ENCODE measurements around the gene ELFN2. TPM values are rescaled to one million over a fixed set of nuclear protein-coding genes. Genes with fewer than 3 reads are reported as not detected.

The ELFN2 gene
- total RNA-seq, 1 donor from 2014 or later: not detected

DNA sequence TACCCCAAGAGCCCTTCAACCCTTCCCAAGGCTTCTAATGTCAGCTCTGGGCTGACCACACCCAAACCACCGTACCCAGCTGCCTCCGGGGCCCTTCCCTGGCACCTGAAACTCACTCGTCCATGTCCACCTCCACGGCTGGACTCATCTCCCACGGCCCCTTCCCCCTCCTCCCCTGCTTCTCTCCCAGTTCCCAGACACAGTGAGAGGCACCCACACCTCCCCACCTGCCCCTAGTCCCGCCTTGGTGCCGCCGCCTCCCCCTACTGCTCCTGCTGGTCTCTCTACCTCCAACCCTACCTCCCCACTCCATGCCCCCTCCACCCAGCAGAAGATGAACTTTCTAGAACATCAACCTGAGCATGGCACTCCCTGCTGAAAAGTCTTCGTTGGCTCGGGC lies 39.5 kb downstream of the ELFN2 start:
- no peak for DNase-seq (ENCODE audit: low read depth in 2 of 2)

GRCh38 chr22:37386441-37386840 lies 40.8 kb downstream of the ELFN2 start:
- no peak for DNase-seq (ENCODE audit: low read depth in 2 of 2)

GRCh38 chr22:37384691-37385090 lies 42.6 kb downstream of the ELFN2 start:
- DNase-seq (ENCODE audit: low read depth in 2 of 2): no peak

- no peak for DNase-seq (ENCODE audit: low read depth in 2 of 2)
These were observed 43.9 kb downstream of the ELFN2 start for GRCh38 chr22:37383341-37383740.

DNA sequence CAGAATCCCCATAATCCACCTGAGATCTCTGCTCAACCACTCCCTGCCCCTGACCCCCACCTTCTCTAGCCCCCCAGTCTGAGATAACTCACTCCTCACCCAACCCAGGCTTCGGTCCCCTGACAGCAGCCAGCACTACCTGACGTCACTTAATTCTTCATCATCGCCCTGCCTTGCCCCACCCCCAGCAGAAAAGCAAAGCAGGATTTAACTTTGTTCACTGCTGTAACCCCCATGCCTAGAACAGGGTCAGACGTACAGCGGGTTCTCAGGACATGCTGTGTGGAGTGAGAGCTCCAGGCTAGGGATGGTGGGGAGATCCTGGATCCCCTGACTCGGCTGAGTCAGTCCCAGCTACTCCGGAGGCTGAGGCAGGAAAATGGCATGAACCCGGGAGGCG lies 45.8 kb downstream of the ELFN2 start:
- DNase-seq (ENCODE audit: low read depth in 2 of 2): no peak

DNA sequence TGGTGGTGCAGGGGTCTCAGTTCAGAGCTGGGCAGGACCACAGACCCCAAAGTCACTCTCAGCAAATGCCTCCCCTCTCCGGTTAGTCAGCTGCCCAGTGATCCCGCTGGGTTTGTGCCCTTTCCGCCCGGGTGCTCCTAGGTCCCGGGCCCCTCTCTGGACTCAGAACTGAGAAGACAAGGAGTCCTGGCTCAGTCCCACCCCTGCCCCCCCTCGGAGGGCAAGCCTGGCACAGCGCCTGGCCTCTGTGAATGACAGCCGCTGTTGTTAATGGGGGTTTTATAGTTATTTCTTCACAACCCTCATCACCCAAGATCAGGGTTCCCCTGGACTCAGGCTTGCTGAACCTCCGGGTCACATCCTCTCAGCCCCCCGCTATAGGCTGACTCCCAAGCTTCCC lies 47.6 kb downstream of the ELFN2 start:
- no peak for DNase-seq (ENCODE audit: low read depth in 2 of 2)

DNA sequence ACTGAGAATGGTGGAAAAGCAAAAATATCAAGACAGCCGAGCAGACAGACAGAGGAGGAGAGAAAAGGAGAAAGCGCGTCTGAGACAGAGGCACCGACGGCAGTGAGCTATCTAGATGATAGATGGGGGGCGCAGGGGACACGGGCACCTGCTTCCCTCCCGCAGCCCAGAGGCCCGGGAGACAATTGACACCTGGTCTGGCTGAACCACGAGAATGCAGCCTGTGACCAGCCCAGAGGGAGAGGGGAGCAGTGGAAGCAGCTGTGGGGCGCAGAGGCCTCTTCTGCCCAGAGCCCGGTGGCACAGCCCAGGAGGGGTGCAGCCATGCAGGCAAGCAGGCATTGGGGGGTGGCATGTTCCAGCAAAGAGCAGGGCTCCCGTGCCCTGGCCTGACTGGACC lies 48.2 kb downstream of the ELFN2 start:
- DNase-seq (ENCODE audit: low read depth in 2 of 2): no peak

DNA sequence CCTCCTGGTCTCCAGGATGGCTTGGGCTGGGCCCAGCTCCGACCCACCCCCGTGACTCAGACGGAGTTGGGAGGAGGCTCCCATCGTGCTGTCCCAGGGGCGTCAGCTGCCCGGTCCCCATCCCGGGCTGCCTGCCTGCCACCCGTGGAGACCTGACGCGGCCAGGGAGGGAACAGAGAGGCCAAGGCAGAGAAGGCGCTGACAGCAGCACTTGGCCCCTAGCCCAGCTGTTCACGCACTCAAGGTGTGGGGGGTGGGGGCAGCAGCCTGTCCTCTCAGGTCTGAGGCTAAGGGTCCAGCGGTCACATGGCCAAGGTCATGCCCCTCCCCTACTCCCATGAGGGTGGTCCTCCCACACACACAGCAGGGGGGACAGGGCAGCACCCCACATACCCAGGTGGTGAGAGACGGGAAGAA lies 48.6 kb downstream of the ELFN2 start:
- no peak for DNase-seq (ENCODE audit: low read depth in 2 of 2)

- DNase-seq (ENCODE audit: low read depth in 2 of 2): no peak
These were observed 49.4 kb downstream of the ELFN2 start for GRCh38 chr22:37377927-37378326.

DNA sequence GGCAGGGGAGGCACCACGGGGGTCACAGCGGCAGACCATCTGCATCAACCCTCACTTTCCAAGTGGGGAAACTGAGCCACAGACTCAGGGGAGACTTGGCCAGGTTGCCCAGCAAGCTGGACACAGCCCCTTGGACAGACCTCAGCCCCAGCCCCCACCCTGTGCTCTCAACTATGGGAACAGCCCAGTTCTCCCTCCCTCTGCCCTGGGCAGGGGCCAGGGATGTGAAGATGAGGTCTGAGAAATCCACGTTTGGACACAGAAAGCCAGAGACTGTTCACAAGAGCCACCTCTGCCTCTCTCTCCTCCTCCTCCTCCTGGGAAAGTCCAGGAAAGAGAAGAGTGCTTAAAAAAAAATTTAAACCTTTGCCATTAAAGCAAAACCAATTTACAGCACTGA lies 50.1 kb downstream of the ELFN2 start:
- DNase-seq (ENCODE audit: low read depth in 2 of 2): no peak

DNA sequence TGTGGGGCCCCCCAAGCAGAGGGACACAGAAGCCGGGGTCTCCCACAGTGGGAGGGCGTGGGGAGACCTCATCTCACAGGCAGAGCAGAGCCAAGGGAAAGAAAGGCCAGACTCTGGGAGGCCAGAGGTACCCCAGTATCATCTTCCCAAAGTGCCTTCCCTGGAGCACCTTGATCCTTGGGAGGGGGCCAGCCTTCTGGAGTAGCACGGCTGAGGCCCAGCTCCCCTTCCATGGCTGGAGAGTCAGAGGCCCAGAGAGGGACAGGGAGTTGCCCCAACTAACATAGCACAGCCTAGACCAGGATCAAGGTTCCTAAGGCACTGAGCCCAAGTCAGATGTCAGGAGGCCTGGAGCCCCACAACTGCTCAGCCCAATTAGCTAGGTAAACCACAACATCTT lies 50.6 kb downstream of the ELFN2 start:
- DNase-seq (ENCODE audit: low read depth in 2 of 2): no peak

DNA sequence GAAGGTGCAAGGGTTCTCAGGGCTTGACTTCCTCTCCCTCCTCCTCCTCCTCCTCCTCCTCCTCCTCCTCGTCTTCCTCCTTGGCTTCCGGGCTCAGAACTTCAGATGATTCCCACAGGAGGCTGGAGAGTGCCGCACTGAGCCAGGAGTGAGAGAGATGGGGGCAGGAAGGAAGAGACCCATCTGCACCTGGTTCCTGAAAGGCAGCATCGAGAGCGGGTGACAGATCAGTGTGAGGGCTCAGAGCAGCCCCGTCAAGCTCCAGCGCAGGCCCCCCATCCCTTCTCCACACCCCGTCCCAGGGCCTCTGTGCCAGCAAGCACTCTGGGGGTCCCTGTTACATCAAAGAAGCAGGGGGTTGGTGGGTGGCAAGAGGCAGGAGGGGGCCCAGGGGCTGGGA lies 51.5 kb downstream of the ELFN2 start:
- no peak for DNase-seq (ENCODE audit: low read depth in 2 of 2)

DNA sequence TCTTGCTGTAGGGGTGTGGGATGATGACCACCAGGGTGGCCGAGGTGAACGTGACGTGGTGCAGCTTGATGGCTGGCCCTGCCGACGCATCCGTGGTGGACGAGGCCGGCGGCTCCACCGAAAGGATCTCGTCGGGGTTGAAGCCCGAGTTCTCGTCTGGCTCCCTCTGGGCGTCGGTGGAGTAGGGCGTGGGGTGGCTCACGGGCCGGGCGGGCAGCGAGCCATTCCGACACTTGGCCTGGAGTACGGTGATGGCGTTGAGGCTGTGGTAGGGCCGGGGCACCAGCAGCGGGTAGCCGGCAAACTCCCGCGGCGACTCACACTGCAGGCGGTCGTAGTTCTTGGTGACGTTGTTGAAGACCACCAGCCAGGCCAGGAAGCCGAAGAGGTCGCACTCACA lies 52.7 kb downstream of the ELFN2 start:
- DNase-seq (ENCODE audit: low read depth in 2 of 2): no peak

DNA sequence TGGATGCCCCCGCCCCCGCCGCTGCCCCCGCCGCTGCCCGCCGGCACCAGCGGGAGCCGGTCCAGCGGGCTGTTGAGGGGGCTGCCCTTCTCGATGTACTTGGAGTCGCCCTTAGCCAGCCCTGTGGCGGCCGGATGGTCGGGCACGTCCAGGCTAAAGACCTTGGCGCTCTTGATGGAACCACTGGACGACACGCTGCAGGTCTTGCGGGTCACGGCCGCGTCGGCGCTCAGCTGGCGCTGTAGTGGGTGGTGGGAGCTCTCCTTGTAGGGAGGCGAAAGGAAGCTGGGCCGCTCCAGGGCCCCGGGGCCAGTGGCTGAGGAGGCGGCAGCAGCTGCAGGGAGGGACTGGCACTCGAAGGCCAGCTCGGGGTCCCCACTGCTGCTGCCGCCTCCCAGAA lies 53.8 kb downstream of the ELFN2 start:
- DNase-seq (ENCODE audit: low read depth in 2 of 2): no peak

- DNase-seq (ENCODE audit: low read depth in 2 of 2): no peak
These were observed 55.4 kb downstream of the ELFN2 start for GRCh38 chr22:37371911-37372310.

- no peak for DNase-seq (ENCODE audit: low read depth in 2 of 2)
These were observed 55.8 kb downstream of the ELFN2 start for GRCh38 chr22:37371491-37371890.

DNA sequence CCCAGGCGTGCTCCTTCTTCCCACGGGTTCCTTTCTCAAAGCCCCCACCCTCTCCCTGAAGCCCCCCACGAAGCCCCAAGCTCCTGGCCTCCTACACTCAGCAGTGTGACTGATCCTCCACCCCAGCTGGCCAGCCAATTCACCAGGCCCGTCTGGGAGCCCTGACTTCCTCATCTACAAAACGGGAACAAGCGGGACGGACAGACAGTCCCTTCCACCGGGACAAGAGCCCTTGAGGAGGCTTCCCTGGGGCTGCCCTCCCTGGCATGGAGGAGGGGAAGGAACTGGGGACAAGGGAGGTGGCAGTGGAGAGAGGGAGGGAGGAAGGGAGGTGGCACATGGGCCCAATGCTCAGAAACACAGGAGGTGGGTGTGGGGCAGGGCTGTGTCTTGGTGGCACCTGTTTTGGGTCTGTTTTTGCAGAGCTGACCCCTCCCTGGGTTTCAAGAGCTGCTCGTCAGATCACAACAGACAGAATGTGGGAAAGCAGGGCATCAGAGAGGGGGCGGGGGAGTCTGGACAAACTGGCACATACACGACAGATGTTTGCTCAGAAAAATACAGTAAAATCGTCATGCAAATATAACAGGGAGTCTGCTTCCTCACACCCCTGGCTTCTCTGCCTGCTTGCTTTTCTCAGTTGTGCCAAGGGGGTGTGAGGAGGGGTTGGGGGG lies 56.8 kb downstream of the ELFN2 start:
- DNase-seq (ENCODE audit: low read depth in 2 of 2): no peak

DNA sequence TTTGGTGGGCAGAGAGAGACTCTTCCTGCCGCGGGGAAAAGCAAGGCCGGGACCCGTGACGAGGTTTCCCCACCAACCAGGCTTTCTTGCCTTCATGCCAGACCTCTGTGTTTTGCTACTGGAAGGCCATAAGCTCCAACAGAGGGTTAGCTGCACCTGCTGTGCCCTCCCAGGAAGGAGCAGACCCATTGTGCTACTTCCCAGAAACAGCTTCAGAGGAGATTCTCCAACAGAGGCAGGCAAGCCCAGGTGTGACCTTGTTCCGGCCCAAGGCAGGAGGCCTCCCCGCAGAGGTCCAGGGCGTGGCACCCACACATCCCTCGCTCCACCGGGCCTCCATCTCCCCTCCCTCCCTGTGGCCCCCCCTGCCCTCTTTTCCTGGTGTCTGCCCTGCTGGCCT lies 57.8 kb downstream of the ELFN2 start:
- no peak for DNase-seq (ENCODE audit: low read depth in 2 of 2)

GRCh38 chr22:37368058-37368457 lies 59.2 kb downstream of the ELFN2 start:
- DNase-seq (ENCODE audit: low read depth in 2 of 2): no peak

GRCh38 chr22:37366601-37367000 lies 60.7 kb downstream of the ELFN2 start:
- DNase-seq (ENCODE audit: low read depth in 2 of 2): no peak

DNA sequence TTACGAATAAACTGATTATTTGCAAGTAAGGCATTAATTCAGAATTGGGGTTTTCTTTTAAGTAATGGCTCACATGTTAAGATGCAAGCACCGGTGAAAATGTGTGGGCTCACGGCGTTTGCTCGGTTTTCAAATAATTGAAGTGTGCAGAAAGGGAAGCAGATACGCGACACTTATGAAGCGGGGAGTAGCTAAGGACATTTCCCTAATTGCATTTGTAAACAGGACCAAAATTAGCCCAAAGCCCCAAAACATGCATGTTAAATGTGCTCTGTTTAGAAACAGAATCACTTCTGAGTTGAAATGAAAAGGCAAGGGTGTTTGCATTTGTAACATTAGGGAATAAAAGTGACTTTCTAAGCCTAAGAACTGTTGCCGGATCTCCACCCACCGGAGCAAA lies 61.3 kb downstream of the ELFN2 start:
- no peak for DNase-seq (ENCODE audit: low read depth in 2 of 2)

GRCh38 chr22:37363261-37363992 lies 63.9 kb downstream of the ELFN2 start:
- DNase-seq (ENCODE audit: low read depth in 2 of 2): no peak

DNA sequence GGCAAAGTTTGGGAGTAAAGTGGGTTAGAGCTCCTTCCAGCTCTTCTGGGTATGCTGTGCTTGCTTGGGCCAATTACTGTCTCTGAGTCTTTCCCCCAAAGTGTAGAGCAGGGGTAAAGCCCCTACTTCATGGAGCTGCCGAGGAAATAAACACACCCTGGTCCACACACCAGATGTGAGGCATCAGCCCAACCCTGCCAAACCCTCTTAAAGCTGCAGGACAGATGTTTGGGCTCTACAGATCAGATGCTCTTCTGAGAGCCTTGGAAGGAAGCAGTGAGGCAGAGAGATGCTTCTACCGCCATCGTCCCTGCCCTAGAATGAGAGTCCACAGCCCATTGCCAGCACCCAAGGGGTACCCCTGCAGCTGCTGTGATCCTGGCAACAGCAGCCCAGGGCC lies 64.7 kb downstream of the ELFN2 start:
- no peak for DNase-seq (ENCODE audit: low read depth in 2 of 2)

Data from lung microvascular endothelial cell (primary cell).